Hepatocyte (in vitro differentiated cells): ENCODE measurements around the gene RAB18. TPM values are rescaled to one million over a fixed set of nuclear protein-coding genes. Genes with fewer than 3 reads are reported as not detected.

Experiments
- DNase-seq: peaks from one replicate; pipeline ENCODE4 v3.0.0-alpha.2; 2016; ENCODE audit warnings: low spot score
- H2AFZ ChIP-seq: fragments of 200-600 bp; sonication (generic); 2 replicates; pipeline ENCODE4 v1.6.0; 2016; ENCODE audit warnings: antibody characterized with exemption, mild to moderate bottlenecking
- H3K27ac ChIP-seq: fragments of 200-600 bp; sonication (generic); 2 replicates; pipeline ENCODE4 v1.5.1; 2016; ENCODE audit warnings: mild to moderate bottlenecking
- H3K27me3 ChIP-seq: fragments of 200-600 bp; sonication (generic); 2 replicates; pipeline ENCODE4 v1.6.1; 2016
- H3K36me3 ChIP-seq: fragments of 200-600 bp; sonication (generic); replicated peaks from 2 replicates; pipeline ENCODE4 v1.5.1; 2016; ENCODE audit warnings: low read depth; ENCODE audit not compliant: insufficient read depth
- H3K4me1 ChIP-seq: fragments of 200-600 bp; sonication (generic); 2 replicates; pipeline ENCODE4 v1.5.1; 2016; ENCODE audit warnings: mild to moderate bottlenecking, moderate library complexity; ENCODE audit not compliant: insufficient read depth
- H3K4me2 ChIP-seq: fragments of 200-600 bp; sonication (generic); 2 replicates; pipeline ENCODE4 v1.6.0; 2016
- H3K4me3 ChIP-seq: fragments of 200-600 bp; sonication (generic); 2 replicates; pipeline ENCODE4 v1.5.1; 2016; ENCODE audit warnings: mild to moderate bottlenecking
- H3K79me2 ChIP-seq: fragments of 200-600 bp; sonication (generic); 2 replicates; pipeline ENCODE4 v1.6.0; 2017; ENCODE audit warnings: mild to moderate bottlenecking
- H3K9me2 ChIP-seq: fragments of 200-600 bp; sonication (generic); replicated peaks from 2 replicates; pipeline ENCODE4 v1.6.0; 2017; ENCODE audit warnings: mild to moderate bottlenecking; ENCODE audit not compliant: insufficient read depth
- H3K9me3 ChIP-seq: fragments of 200-600 bp; sonication (generic); 2 replicates; pipeline ENCODE4 v1.5.1; 2016; ENCODE audit warnings: low read depth, mild to moderate bottlenecking
- H4K20me1 ChIP-seq: fragments of 200-600 bp; sonication (generic); 2 replicates; pipeline ENCODE4 v1.6.0; 2016; ENCODE audit warnings: mild to moderate bottlenecking; ENCODE audit not compliant: insufficient read depth, poor library complexity, severe bottlenecking
- EZH2 ChIP-seq: fragments of 200-600 bp; sonication (generic); IDR thresholded peaks from 2 replicates; pipeline ENCODE4 v1.6.1; 2016; ENCODE audit warnings: antibody characterized with exemption, mild to moderate bottlenecking, borderline replicate concordance
- EZH2phosphoT487 ChIP-seq: fragments of 200-600 bp; sonication (generic); IDR thresholded peaks from one replicate; pipeline ENCODE4 v1.6.1; 2018; ENCODE audit warnings: antibody characterized with exemption, mild to moderate bottlenecking, low read depth, moderate library complexity; ENCODE audit not compliant: unreplicated experiment, severe bottlenecking
- WGBS: methylation state at CpG from one replicate; pipeline ENCODE4 v1.1.6; 2016; ENCODE audit warnings: low lambda C conversion rate; ENCODE audit errors: missing lambda C conversion rate; 5-methylcytosine and 5-hydroxymethylcytosine counted together
- polyA plus RNA-seq: library from polyadenylated mRNA; unstranded; fragments of >200 nt; fragmentation: Nextera tagmentation; extraction: Ambion mirVana; gene quantifications from 2 replicates; pipeline ENCODE4 v1.2.1, GENCODE V29; 2016
- total RNA-seq: library from RNA; depleted of rRNA; stranded (reverse); fragments of >200 nt; gene quantifications from 2 replicates; pipeline ENCODE4 v1.2.3, GENCODE V29; 2014
- TF ChIP-seq, protein P1 (sequence below): fragments of 200-600 bp; sonication (generic); IDR thresholded peaks from 2 replicates; pipeline ENCODE4 v1.5.1; 2016; ENCODE audit warnings: antibody characterized with exemption, mild to moderate bottlenecking; ENCODE audit not compliant: poor library complexity

The RAB18 gene
- total and polyA plus RNA-seq, 2 experiments from 2014 or later, result 88.5 to 132 TPM

DNA sequence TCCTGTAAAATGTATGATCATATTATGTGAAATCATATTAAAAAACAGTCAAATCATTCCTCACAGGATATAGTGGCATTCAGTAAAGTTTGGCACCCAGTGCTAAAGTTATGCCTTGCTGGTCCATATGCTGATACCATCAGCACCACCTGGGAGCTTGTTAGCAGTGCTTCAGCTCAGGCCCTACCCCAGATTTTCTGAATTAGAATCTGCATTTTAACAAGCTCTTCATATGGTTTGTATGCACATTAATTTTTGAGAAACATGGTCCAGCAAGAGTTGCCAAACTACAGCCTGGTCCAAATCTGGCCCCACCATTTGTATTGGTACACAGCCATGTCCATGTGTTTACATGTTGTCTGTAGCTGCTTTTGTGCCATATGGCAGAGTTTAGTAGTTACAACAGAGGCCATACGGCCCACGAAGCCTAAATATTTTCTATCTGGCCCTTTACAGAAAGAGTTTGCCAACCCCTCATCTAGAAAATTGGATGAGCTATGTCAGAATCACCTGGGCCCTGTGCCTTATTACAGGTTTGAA, 30.1 kb downstream of the RAB18 start:
- no peak for DNase-seq
- WGBS, result 95% methylated on average over 2 of the region's 2 CpGs
- Histone ChIP-seq H3K36me3 (no peaks in the 10 kb centered on the region), H4K20me1 (peaks cover 14% of the 10 kb centered on the region), H3K9me2 (no peaks in the 10 kb centered on the region), H3K4me3 (no peak overlapping the region), H3K27ac (no peak overlapping the region), H2AFZ (no peak overlapping the region), H3K79me2 (peaks cover 36% of the 10 kb centered on the region), H3K9me3 (no peaks in the 10 kb centered on the region), H3K4me2 (no peak overlapping the region), H3K27me3 (no peaks in the 10 kb centered on the region), H3K4me1 (no peaks in the 10 kb centered on the region)
- TF ChIP-seq EZH2, result no peak
- no peak for TF ChIP-seq EZH2phosphoT487
- TF ChIP-seq, protein P1, sequence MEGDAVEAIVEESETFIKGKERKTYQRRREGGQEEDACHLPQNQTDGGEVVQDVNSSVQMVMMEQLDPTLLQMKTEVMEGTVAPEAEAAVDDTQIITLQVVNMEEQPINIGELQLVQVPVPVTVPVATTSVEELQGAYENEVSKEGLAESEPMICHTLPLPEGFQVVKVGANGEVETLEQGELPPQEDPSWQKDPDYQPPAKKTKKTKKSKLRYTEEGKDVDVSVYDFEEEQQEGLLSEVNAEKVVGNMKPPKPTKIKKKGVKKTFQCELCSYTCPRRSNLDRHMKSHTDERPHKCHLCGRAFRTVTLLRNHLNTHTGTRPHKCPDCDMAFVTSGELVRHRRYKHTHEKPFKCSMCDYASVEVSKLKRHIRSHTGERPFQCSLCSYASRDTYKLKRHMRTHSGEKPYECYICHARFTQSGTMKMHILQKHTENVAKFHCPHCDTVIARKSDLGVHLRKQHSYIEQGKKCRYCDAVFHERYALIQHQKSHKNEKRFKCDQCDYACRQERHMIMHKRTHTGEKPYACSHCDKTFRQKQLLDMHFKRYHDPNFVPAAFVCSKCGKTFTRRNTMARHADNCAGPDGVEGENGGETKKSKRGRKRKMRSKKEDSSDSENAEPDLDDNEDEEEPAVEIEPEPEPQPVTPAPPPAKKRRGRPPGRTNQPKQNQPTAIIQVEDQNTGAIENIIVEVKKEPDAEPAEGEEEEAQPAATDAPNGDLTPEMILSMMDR, result no peak

DNA sequence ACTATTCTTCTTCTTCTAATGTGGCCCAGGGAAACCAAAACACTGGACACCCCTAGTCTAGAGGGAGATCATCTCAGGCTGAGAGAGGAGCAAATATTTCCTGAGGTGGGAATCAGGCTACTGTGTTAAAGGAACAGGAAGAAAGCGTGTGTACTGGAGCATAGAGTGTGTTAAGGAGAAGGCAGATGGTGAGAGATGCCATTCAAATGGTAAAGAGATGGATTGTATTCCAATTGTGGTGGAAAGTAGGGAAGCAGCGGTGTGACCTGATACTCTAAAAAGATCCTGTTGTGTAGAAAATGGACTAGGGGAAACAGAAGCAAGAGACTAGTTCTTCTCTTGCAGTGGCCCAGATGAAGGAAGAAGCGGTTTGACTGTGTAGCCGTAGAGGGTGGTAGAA, 31.2 kb downstream of the RAB18 start:
- 98% methylated on average over 4 of the region's 4 CpGs for WGBS
- H3K27me3 ChIP-seq, result no peaks in the 10 kb centered on the region
- no peaks in the 10 kb centered on the region for H3K4me1 ChIP-seq
- no peak overlapping the region for H3K4me3 ChIP-seq
- H3K79me2 ChIP-seq, result peaks cover 30% of the 10 kb centered on the region
- H4K20me1 ChIP-seq, result peaks cover 14% of the 10 kb centered on the region
- no peak overlapping the region for H3K4me2 ChIP-seq
- no peaks in the 10 kb centered on the region for H3K36me3 ChIP-seq
- no peak overlapping the region for H3K27ac ChIP-seq
- H3K9me3 ChIP-seq, result no peaks in the 10 kb centered on the region
- DNase-seq, result no peak
- no peak overlapping the region for H2AFZ ChIP-seq
- no peaks in the 10 kb centered on the region for H3K9me2 ChIP-seq
- TF ChIP-seq EZH2, result no peak
- TF ChIP-seq EZH2phosphoT487, result no peak

DNA sequence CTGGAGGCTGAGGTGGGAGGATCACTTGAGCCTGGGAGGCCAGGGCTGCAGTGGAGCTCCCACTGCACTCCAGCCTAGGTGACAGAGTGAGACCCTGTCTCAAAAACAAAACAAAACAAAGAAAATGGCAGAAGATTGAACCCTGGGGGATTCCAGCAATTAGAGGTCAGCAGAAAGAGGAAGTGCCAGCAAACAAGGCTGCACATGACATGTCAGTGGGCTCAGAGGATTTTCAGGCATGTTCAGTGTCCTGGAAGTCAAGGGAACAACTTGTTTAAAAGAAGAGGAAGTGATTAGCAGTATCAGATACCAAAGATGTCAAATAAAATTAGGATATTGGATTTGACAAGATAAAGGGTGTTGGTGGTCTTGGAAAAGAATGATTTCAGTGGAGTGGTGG, 32.3 kb downstream of the RAB18 start:
- Histone ChIP-seq H2AFZ (no peak overlapping the region), H3K27ac (no peak overlapping the region), H3K9me3 (no peaks in the 10 kb centered on the region), H3K9me2 (no peaks in the 10 kb centered on the region), H4K20me1 (peaks cover 9% of the 10 kb centered on the region), H3K36me3 (no peaks in the 10 kb centered on the region), H3K4me3 (no peak overlapping the region), H3K4me1 (no peaks in the 10 kb centered on the region), H3K27me3 (no peaks in the 10 kb centered on the region), H3K4me2 (no peak overlapping the region), H3K79me2 (peaks cover 24% of the 10 kb centered on the region)
- no peak for DNase-seq
- TF ChIP-seq, protein P1, result no peak
- TF ChIP-seq EZH2phosphoT487 (no peak), EZH2 (no peak)

DNA sequence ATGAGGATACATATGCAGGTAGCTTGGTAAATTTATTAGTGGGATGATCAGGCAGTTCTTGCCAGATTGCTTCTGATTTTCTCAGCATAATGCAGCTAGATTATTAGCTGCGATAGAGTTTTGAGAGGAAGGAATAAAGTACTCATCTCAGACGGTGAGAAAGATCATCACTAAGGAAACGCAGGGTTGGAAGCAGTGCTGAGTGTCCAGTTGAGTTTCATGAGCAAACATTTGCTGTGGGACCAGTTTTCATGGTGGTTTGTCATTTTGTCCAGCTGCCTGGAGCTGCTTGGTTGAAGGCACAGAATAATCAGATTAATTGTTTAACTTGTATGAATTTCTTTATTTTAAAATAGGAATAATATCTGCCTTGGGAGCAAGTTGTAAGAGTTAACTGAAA, 33.1 kb downstream of the RAB18 start:
- H3K4me2 ChIP-seq, result no peak overlapping the region
- H3K9me2 ChIP-seq, result no peaks in the 10 kb centered on the region
- 87% methylated on average over 3 of the region's 3 CpGs for WGBS
- H4K20me1 ChIP-seq, result peaks cover 6% of the 10 kb centered on the region
- H3K79me2 ChIP-seq, result peaks cover 17% of the 10 kb centered on the region
- DNase-seq, result no peak
- H3K27me3 ChIP-seq, result no peaks in the 10 kb centered on the region
- H3K27ac ChIP-seq, result no peak overlapping the region
- TF ChIP-seq, protein P1, result no peak
- TF ChIP-seq EZH2phosphoT487 (no peak), EZH2 (no peak)
- H3K9me3 ChIP-seq, result no peaks in the 10 kb centered on the region
- H3K36me3 ChIP-seq, result no peaks in the 10 kb centered on the region
- H2AFZ ChIP-seq, result no peak overlapping the region
- H3K4me1 ChIP-seq, result peaks cover 7% of the 10 kb centered on the region
- H3K4me3 ChIP-seq, result no peak overlapping the region
